Neuronal stem cell (in vitro differentiated cells): ENCODE measurements around the gene SPSB1.

Experiments used
- DNase-seq: peaks from one replicate; pipeline ENCODE4 v3.0.0-alpha.2; 2013; ENCODE audit warnings: low spot score
- H2AFZ ChIP-seq: one replicate; pipeline ENCODE4 v1.6.1; 2013; ENCODE audit warnings: mild to moderate bottlenecking, low read length, inconsistent platforms
- H2AK5ac ChIP-seq: 2 replicates; pipeline ENCODE4 v1.6.1; 2013; ENCODE audit warnings: low read depth, mild to moderate bottlenecking, inconsistent platforms, low read length, moderate library complexity, mixed read lengths
- H2BK120ac ChIP-seq: 2 replicates; pipeline ENCODE4 v1.6.1; 2013; ENCODE audit warnings: low read depth, mild to moderate bottlenecking, inconsistent platforms, low read length, moderate library complexity, mixed read lengths
- H2BK12ac ChIP-seq: one replicate; pipeline ENCODE4 v1.6.1; 2013; ENCODE audit warnings: low read length, inconsistent platforms
- H2BK15ac ChIP-seq: 2 replicates; pipeline ENCODE4 v1.6.1; 2013; ENCODE audit warnings: mild to moderate bottlenecking, low read length, inconsistent platforms, mixed read lengths
- H2BK5ac ChIP-seq: one replicate; pipeline ENCODE4 v1.6.1; 2013; ENCODE audit warnings: inconsistent platforms, mild to moderate bottlenecking, low read length, moderate library complexity
- H3K14ac ChIP-seq: one replicate; pipeline ENCODE4 v1.6.1; 2013; ENCODE audit warnings: low read length, inconsistent platforms
- H3K18ac ChIP-seq: 2 replicates; pipeline ENCODE4 v1.6.1; 2013; ENCODE audit warnings: low read length, inconsistent platforms
- H3K23ac ChIP-seq: 2 replicates; pipeline ENCODE4 v1.6.1; 2013; ENCODE audit warnings: low read depth, mild to moderate bottlenecking, mixed read lengths, low read length, inconsistent platforms; ENCODE audit not compliant: poor library complexity
- H3K27ac ChIP-seq: replicated peaks from 3 replicates; pipeline ENCODE4 v1.5.1; 2013; ENCODE audit warnings: low read length, inconsistent platforms
- H3K27me3 ChIP-seq, 3 experiments: 2 replicates each; pipeline ENCODE4 v1.6.1; 2013; ENCODE audit warnings: low read length in 3 of 3, mild to moderate bottlenecking in 2 of 3, inconsistent platforms in 1 of 3, low read depth in 1 of 3, mixed read lengths in 1 of 3, moderate library complexity in 1 of 3; ENCODE audit not compliant: control insufficient read depth in 3 of 3, insufficient read depth in 3 of 3
- H3K36me3 ChIP-seq, 2 donors: replicated peaks in 1 of 2; 2 replicates each; pipeline ENCODE4 v1.6.1; 2013; ENCODE audit warnings: low read length in 2 of 2; ENCODE audit not compliant: control insufficient read depth in 2 of 2, insufficient read depth in 2 of 2
- H3K4ac ChIP-seq: 2 replicates; pipeline ENCODE4 v1.6.1; 2013; ENCODE audit warnings: inconsistent platforms, mild to moderate bottlenecking, low read length, moderate library complexity
- H3K4me1 ChIP-seq, 2 donors: 1 replicate in 1 of 2; 2 replicates in 1 of 2; pipeline ENCODE4 v1.6.1; 2013; ENCODE audit warnings: low read length in 2 of 2, low read depth in 1 of 2; ENCODE audit not compliant: control insufficient read depth in 2 of 2, insufficient read depth in 1 of 2
- H3K4me2 ChIP-seq: one replicate; pipeline ENCODE4 v1.6.1; 2013; ENCODE audit warnings: mild to moderate bottlenecking, low read length, inconsistent platforms; ENCODE audit not compliant: insufficient read depth, poor library complexity, severe bottlenecking
- H3K4me3 ChIP-seq, 2 donors: 2 replicates each; pipeline ENCODE4 v1.5.1; 2013; ENCODE audit warnings: low read length in 2 of 2, mild to moderate bottlenecking in 2 of 2, inconsistent platforms in 1 of 2, moderate library complexity in 1 of 2
- H3K79me1 ChIP-seq: one replicate; pipeline ENCODE4 v1.6.1; 2013; ENCODE audit warnings: low read depth, mild to moderate bottlenecking, inconsistent platforms, low read length, moderate library complexity
- H3K9ac ChIP-seq: one replicate; pipeline ENCODE4 v1.6.1; 2013; ENCODE audit warnings: mild to moderate bottlenecking, low read depth, low read length, inconsistent platforms; ENCODE audit not compliant: poor library complexity
- H3K9me3 ChIP-seq, 2 donors: replicated peaks in 1 of 2; 2 replicates each; pipeline versions ENCODE3 to v1.6.1; 2013; ENCODE audit warnings: low read length in 2 of 2, mild to moderate bottlenecking in 2 of 2, inconsistent platforms in 1 of 2, low read depth in 1 of 2, mixed read lengths in 1 of 2, moderate library complexity in 1 of 2; ENCODE audit not compliant: control insufficient read depth in 2 of 2, insufficient read depth in 1 of 2
- H4K8ac ChIP-seq: one replicate; pipeline ENCODE4 v1.6.1; 2013; ENCODE audit warnings: low read depth, mild to moderate bottlenecking, inconsistent platforms, low read length, moderate library complexity
- H4K91ac ChIP-seq: one replicate; pipeline ENCODE4 v1.6.1; 2013; ENCODE audit warnings: low read length, low read depth, mild to moderate bottlenecking, inconsistent platforms; ENCODE audit not compliant: poor library complexity
- WGBS, 2 donors: extraction: QIAGEN DNeasy Blood & Tissue Kit; methylation state at CpG; one replicate each; pipeline ENCODE4 v1.1.7; 2013; ENCODE audit warnings: missing lambda C conversion rate in 2 of 2, mixed read lengths in 1 of 2; ENCODE audit not compliant: insufficient read length in 2 of 2, insufficient replicate concordance in 1 of 2; ENCODE audit errors: extremely low coverage in 2 of 2; 5-methylcytosine and 5-hydroxymethylcytosine counted together

Gene SPSB1

GRCh38 chr1:9349331-9349851 is 56.7 kb downstream of the SPSB1 start:
- peaks cover 0 to 2% of the 10 kb centered on the region in 2 donors for H3K9me3 ChIP-seq
- no peak overlapping the region for H2BK5ac ChIP-seq
- no peak overlapping the region for H4K91ac ChIP-seq
- H3K36me3 ChIP-seq, result peaks cover 0 to 2% of the 10 kb centered on the region in 2 donors
- no peak overlapping the region for H2AFZ ChIP-seq
- no peak overlapping the region for H3K14ac ChIP-seq
- peaks cover 0 to 4% of the 10 kb centered on the region in 2 donors for H3K4me1 ChIP-seq
- no peak for DNase-seq
- H3K4me3 ChIP-seq, result peak overlapping the region in 1 of 2 donors; percentile 20
- no peak overlapping the region for H2BK15ac ChIP-seq
- peak overlapping the region; percentile 65 for H3K18ac ChIP-seq
- H2BK12ac ChIP-seq, result no peak overlapping the region
- no peak overlapping the region for H2AK5ac ChIP-seq
- no peak overlapping the region for H3K27ac ChIP-seq
- H3K9ac ChIP-seq, result peak overlapping the region; percentile 79
- WGBS, 2 donors, result no CpG with 5 or more reads among the region's 22 CpGs
- no peak overlapping the region for H2BK120ac ChIP-seq
- H3K27me3 ChIP-seq, result peaks cover 0 to 58% (median 0%) of the 10 kb centered on the region in 3 experiments
- peak overlapping the region; percentile 50 for H3K23ac ChIP-seq
- no peaks in the 10 kb centered on the region for H3K79me1 ChIP-seq
- H3K4ac ChIP-seq, result no peak overlapping the region
- H4K8ac ChIP-seq, result no peak overlapping the region
- no peak overlapping the region for H3K4me2 ChIP-seq

GRCh38 chr1:9350013-9350908 is 57.6 kb downstream of the SPSB1 start:
- H2BK120ac ChIP-seq, result no peak overlapping the region
- H2BK5ac ChIP-seq, result no peak overlapping the region
- peak overlapping the region; percentile 76 for H2BK12ac ChIP-seq
- H3K9ac ChIP-seq, result peak overlapping the region; percentile 31
- H3K4ac ChIP-seq, result peak overlapping the region; percentile 29
- H2AFZ ChIP-seq, result no peak overlapping the region
- H3K4me1 ChIP-seq, result peaks cover 0 to 6% of the 10 kb centered on the region in 2 donors
- no peak overlapping the region for H2BK15ac ChIP-seq
- peaks cover 0 to 2% of the 10 kb centered on the region in 2 donors for H3K9me3 ChIP-seq
- H3K18ac ChIP-seq, result peak overlapping the region; percentile 75
- peaks cover 0 to 52% (median 0%) of the 10 kb centered on the region in 3 experiments for H3K27me3 ChIP-seq
- H3K27ac ChIP-seq, result no peak overlapping the region
- H4K91ac ChIP-seq, result no peak overlapping the region
- peak overlapping the region; percentile 87 for H3K14ac ChIP-seq
- H2AK5ac ChIP-seq, result peak overlapping the region; percentile 60
- H3K23ac ChIP-seq, result peak overlapping the region; percentile 98
- H3K36me3 ChIP-seq, result peaks cover 0 to 2% of the 10 kb centered on the region in 2 donors
- H3K4me3 ChIP-seq, result no peak overlapping the region
- H3K4me2 ChIP-seq, result no peak overlapping the region
- no peak for DNase-seq
- no peaks in the 10 kb centered on the region for H3K79me1 ChIP-seq
- no peak overlapping the region for H4K8ac ChIP-seq
- WGBS, 2 donors, result 100% methylated on average over 2 of the region's 20 CpGs; no CpG with 5 or more reads in 1 of the 2 donors

GRCh38 chr1:9350960-9351359 is 58.3 kb downstream of the SPSB1 start:
- H4K8ac ChIP-seq, result no peak overlapping the region
- no peak overlapping the region for H3K14ac ChIP-seq
- peaks cover 0 to 6% of the 10 kb centered on the region in 2 donors for H3K4me1 ChIP-seq
- no peak overlapping the region for H3K4me2 ChIP-seq
- no peak overlapping the region for H2BK15ac ChIP-seq
- peak overlapping the region; percentile 98 for H3K23ac ChIP-seq
- H3K4ac ChIP-seq, result no peak overlapping the region
- H2AK5ac ChIP-seq, result peak overlapping the region; percentile 60
- no peak overlapping the region for H2BK5ac ChIP-seq
- DNase-seq, result no peak
- H4K91ac ChIP-seq, result no peak overlapping the region
- no peak overlapping the region for H3K18ac ChIP-seq
- no peak overlapping the region for H2AFZ ChIP-seq
- no peak overlapping the region for H3K27ac ChIP-seq
- no peak overlapping the region for H2BK120ac ChIP-seq
- H3K79me1 ChIP-seq, result no peaks in the 10 kb centered on the region
- H3K9ac ChIP-seq, result no peak overlapping the region
- no CpG with 5 or more reads among the region's 4 CpGs for WGBS, 2 donors
- peaks cover 0 to 45% (median 0%) of the 10 kb centered on the region in 3 experiments for H3K27me3 ChIP-seq
- H2BK12ac ChIP-seq, result no peak overlapping the region
- no peak overlapping the region for H3K4me3 ChIP-seq
- H3K9me3 ChIP-seq, result peaks cover 0 to 2% of the 10 kb centered on the region in 2 donors
- peaks cover 0 to 2% of the 10 kb centered on the region in 2 donors for H3K36me3 ChIP-seq

- no peak overlapping the region for H3K9ac ChIP-seq
- H3K18ac ChIP-seq, result peak overlapping the region; percentile 40
- no peak overlapping the region for H3K4me3 ChIP-seq
- H3K27ac ChIP-seq, result no peak overlapping the region
- no peak overlapping the region for H3K14ac ChIP-seq
- WGBS, 2 donors, result no CpG with 5 or more reads among the region's 7 CpGs
- DNase-seq, result no peak
- no peak overlapping the region for H2AFZ ChIP-seq
- peaks cover 0 to 2% of the 10 kb centered on the region in 2 donors for H3K36me3 ChIP-seq
- no peak overlapping the region for H4K8ac ChIP-seq
- H3K4me1 ChIP-seq, result peaks cover 0 to 6% of the 10 kb centered on the region in 2 donors
- H3K4me2 ChIP-seq, result no peak overlapping the region
- H2AK5ac ChIP-seq, result no peak overlapping the region
- H2BK120ac ChIP-seq, result no peak overlapping the region
- H3K27me3 ChIP-seq, result peaks cover 0 to 37% (median 0%) of the 10 kb centered on the region in 3 experiments
- no peak overlapping the region for H2BK12ac ChIP-seq
- no peaks in the 10 kb centered on the region for H3K79me1 ChIP-seq
- no peak overlapping the region for H3K4ac ChIP-seq
- peaks cover 0 to 2% of the 10 kb centered on the region in 2 donors for H3K9me3 ChIP-seq
- no peak overlapping the region for H4K91ac ChIP-seq
- no peak overlapping the region for H2BK15ac ChIP-seq
- no peak overlapping the region for H2BK5ac ChIP-seq
- H3K23ac ChIP-seq, result no peak overlapping the region
These were observed 59.1 kb downstream of the SPSB1 start for GRCh38 chr1:9351654-9352271.
